Measurements from ENCODE around the gene TMIGD1.

Gene TMIGD1, protein sequence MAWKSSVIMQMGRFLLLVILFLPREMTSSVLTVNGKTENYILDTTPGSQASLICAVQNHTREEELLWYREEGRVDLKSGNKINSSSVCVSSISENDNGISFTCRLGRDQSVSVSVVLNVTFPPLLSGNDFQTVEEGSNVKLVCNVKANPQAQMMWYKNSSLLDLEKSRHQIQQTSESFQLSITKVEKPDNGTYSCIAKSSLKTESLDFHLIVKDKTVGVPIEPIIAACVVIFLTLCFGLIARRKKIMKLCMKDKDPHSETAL

DNA sequence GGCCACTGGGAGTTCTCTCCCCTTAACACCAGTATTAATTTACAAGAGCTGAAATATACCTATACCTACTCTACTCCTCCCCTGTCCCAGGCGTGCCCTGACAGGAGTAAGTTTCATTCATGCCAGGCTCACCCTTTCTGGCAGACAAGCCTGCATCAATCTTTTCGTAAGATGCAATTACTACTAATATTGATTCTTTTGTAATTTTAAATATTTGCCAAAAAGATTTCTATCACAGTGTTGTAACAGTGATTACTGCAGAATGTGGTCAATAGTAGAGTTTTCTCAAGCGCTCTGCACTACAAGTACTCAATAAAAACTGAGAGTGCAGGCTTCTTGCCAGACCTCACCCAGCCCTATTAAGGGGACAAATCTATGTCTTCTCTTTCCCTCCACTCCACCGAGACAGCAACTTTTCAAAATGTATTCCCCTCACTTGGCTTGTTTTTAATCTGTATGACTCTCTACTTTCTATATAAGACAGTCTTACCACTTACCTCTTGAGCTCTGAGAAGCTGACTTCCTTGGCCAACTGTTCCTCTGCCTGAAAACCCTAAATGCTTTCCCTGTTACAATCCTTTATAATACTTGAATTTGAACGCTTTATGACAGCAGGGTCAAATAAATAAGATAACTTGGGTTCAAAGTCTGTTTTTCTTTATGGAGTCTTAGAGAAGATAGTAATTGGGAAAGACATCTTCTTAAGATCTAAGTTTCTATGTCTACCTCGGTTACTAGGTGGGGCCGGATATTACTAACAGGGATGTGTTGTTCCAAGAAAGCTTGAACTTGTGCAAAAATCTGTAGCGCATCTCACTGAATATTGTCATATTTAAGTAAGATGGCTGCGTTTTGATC, at the start of gene TMIGD1:
TSS of gene TMIGD1 (minus strand) at position 555 of the 858 bp plus-strand sequence. CDS start 1,924 bp downstream, outside the sequence.
- no peak for DNase-seq (ENCODE audit: extremely low read depth in 1 of 2, low read depth in 1 of 2)

DNA sequence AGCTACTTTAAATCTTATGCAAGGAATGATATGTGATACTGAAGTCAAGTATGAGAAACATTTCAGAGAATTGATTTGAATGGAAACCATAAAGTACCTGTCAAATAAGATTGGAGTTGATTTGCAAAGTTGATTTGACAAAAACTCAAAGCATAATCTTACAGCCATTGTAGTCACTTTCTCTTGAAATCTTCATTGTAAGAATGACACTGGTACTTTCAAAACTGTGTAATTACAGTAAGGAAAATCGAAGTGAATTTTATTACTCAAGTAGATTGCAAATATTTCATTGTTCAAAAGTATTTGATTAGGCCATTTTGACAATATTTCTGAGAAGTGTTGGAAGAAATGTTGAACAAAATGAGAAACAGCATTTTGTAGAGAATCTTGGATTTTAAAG, 48.5 kb upstream of the TMIGD1 start:
- DNase-seq (ENCODE audit: extremely low read depth in 1 of 2, low read depth in 1 of 2): no peak

DNA sequence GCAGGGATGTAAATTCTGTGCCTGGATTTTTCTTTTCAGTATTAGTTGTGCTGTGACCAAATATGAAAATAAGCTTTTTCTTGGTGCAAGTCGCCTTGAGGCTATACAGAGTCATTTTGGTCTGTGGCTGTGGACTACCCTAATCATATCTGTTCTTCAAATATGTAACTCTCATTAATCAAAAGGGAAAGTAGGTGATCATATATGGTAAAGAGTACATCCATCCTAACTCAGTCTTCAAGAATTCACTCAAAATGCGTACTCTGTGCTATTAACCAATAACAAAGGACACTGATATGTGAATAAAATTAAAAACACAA, 47.4 kb upstream of the TMIGD1 start:
- no peak for DNase-seq (ENCODE audit: extremely low read depth in 1 of 2, low read depth in 1 of 2)

DNA sequence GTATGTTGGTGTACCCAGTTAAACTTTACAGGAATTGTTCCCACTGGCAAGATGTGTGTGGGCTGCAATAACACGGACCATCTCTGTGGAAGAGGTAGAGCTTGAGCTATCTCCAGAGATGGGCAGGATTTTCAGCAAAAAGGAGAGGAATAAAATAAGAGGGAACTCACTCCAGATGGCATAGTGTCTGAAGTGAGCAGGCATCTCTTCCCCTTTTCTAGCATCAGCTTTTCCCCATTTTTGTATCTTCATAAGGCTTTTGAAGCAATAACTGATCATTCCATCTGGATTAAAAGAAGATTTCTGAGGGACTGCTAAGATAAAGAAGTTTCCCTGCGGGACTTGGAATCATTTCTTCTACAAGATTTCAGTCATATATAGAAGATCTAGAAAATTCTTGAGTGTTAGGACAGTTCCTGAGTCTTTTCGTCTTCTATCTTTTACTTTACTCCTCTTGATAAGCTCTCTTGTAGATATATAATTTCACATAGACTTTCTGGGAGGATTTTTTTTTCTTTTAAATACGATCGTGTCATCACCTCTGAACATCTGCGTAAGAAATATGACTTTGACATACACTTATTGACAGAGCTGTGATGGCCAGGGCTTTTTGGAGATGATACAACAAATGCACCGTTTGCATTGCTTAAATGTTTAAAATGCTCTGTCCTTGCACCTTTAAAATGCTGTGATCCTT, 46.9 kb upstream of the TMIGD1 start:
- DNase-seq (ENCODE audit: extremely low read depth in 1 of 2, low read depth in 1 of 2): no peak

DNA sequence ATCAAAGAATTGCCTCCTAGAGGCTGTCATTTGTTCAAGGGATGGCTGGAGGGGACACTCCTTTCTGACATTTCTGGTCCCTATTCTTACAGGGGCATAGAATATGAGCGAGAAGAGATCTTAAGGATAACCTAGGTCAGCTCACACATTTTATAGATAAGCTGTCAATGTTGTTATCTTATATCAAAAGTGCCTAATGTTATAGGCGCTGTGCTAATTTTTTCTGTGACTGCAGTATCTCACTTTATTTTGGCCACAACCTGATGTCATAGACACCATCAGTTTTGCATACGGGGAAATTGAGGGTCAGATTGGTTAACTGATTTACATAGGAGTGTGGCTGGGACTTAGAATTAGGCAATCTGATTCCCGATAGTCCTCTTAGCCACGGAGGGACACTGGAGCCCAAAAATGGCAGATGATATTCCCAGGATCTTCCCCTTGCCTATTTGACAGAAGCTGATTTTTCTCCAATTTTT, 46.1 kb upstream of the TMIGD1 start:
- no peak for DNase-seq (ENCODE audit: extremely low read depth in 1 of 2, low read depth in 1 of 2)

DNA sequence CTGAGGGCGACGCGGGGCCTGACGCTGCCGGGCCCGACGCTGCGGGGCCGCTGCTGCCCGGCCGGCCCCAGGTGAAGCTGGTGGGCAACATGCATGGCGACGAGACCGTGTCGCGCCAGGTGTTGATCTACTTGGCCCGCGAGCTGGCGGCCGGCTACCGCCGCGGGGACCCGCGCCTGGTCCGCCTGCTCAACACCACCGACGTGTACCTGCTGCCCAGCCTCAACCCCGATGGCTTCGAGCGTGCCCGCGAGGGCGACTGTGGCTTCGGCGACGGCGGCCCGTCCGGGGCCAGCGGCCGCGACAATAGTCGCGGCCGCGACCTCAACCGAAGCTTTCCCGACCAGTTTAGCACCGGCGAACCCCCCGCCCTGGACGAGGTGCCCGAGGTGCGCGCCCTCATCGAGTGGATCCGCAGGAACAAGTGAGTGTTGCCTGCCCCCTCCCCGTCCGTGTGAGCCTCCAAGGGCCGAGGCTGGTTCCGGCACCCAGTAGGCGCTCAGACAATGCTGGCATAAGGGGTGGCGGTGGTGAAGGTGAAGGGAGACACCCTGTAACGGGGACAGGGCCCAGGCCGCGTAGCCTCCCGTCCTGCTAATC, 45.5 kb upstream of the TMIGD1 start:
- no peak for DNase-seq (ENCODE audit: extremely low read depth in 1 of 2, low read depth in 1 of 2)

DNA sequence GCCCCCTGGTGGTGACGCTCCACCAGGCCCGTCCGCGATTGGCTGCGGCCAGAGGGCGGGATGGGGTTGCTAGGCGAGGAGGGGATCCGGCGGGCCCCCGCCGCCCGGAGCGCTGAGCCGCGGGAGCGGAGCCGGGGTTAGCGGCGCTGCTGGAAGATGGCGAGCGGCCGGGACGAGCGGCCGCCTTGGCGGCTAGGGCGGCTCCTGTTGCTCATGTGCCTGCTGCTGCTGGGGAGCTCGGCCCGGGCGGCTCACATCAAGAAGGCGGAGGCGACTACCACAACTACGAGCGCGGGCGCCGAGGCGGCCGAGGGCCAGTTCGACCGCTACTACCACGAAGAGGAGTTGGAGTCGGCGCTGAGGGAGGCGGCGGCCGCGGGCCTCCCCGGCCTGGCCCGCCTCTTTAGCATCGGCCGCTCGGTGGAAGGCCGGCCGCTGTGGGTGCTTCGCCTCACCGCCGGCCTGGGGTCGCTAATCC, 45.0 kb upstream of the TMIGD1 start, which contains the start of gene CPD:
TSS of gene CPD (plus strand) at position 103 of the 478 bp plus-strand sequence. CDS start at position 157, 54 bp downstream.
- DNase-seq (ENCODE audit: extremely low read depth in 1 of 2, low read depth in 1 of 2): peak; percentile 90 to 97

DNA sequence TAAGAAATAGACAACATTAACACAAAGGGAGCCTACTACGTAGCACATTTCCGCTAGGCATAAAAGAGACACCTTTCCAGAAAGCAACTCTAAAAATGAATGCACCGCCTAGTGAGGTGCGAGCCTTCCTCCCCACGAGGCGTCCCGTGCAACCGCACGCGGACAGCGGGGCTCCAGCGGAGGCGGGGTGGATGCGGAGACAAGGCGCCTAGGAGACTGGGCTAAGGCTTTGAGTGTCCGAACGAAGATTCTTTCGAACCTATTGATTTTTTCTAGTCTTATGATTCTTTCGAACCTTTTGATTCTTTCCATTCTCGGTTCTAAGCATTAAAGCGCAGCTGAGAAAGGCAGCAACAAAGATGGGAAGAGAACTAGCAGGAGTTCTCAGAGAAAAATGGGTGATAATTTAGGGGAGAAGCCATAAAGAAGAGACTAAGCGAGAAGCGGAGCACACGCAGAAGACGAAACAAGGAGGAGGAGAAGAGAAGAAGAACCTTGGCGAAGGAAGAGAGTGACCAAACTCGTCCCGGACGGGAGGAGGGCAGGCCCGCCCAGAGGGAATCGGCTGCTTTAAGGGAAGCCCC, 44.5 kb upstream of the TMIGD1 start:
- DNase-seq (ENCODE audit: extremely low read depth in 1 of 2, low read depth in 1 of 2): peak in 1 of 2 donors; percentile 25

DNA sequence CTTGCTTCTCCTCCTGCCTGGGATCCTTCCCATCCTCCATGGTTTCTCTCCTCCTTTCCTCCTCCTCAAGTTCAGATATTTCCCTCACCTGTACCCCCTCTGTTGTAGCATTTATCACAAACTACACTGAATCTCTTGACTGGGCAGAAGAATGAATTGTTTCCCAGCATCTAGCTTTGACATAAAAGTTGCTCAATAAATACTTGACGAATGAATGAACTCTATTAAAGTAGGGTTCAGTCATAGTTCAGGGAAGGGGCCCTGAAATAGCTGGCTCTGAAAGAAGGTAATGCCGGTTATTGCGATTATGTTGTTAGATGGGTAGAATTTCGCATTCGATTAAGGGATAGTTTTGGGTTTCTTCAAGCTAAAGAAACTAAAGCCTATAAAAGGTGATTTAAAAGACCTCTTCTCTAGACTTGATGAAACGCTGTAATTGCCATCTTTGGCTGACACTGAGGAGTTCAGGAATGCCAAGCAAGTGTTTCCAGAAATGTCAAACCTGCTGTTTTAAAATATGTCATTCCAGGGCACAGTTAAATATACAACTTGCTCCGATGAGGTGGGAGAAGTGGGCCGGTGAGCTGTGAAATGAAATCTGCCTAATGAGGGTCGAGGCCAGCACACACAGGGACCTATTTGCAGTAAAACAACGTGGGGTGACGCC, 43.9 kb upstream of the TMIGD1 start:
- no peak for DNase-seq (ENCODE audit: extremely low read depth in 1 of 2, low read depth in 1 of 2)

DNA sequence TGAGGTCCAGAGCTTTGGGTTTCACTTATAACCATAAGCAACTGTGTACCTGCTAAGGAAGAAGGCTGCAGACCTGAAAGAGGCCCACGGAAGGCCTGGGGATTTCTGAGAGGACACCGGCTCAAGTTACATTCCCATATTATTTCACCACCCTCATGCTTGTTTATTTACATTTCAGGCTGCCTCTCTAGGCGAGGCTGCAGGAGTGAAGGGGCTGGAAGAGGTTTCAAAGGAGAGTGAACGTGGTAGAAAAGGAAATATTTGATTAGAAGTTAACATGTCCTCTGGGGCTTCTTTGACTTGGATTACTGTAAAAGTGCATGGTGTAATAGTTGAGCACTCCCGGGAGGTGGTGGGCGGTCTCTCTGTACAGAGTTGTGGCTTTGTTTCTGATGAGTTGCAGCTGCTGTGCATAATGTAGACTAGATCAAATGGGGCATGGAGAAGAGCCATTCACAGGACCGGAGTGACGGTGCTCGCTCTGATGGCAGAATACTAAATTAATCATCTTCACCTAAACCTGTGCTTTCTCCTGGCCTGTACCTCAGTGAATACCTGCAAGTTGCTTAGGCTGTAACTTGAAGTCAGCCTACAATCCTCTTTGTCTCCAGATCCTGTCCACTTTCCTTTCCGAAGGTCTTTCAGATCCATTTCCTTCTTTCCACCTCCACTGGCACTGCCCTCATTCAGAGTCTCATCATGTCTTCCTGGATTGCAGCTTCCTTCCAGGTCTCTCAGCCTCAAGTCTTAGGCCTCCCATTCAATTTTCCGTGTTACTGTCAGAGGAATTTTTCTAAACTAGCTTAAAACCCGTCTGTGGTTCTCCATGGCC, 43.0 kb upstream of the TMIGD1 start:
- DNase-seq (ENCODE audit: extremely low read depth in 1 of 2, low read depth in 1 of 2): no peak

DNA sequence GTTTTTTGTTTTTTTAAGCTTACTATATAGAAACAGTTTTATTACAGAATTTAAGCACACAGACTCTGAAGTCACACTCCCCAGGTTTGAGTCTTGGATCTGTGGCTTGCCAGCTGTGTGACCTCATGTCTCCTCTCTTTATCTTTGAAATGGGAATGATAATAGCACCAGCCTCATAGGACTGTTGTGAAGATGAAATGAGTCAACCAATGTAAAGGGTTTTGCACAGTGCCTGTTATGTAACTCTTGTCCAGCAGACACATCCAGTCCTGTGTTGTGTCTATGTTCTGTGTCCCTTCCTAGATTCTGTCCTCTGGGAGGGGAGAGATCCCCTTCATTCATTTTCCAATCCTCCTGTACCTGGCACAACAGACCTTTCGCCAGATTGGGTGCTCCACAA, 41.8 kb upstream of the TMIGD1 start:
- no peak for DNase-seq (ENCODE audit: extremely low read depth in 1 of 2, low read depth in 1 of 2)

DNA sequence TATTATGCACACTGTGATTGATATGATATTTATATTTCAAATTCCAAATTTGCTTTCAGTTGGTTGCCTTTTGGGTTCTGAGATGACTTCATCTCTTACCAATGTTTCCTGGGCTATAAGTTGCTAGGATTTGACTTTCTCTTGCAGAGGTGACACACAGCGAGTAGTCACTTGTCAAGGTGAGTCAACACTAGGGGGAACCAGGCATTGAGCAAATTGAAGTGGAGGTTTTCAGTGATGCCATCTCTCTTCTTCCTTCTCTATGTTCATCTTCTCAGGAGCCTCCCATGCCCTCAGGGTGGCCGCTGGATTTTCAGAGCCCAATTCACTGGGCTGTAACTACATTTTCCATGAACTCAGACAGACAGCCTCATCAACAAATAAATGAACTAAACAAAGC, 38.9 kb upstream of the TMIGD1 start:
- DNase-seq (ENCODE audit: extremely low read depth in 1 of 2, low read depth in 1 of 2): no peak

DNA sequence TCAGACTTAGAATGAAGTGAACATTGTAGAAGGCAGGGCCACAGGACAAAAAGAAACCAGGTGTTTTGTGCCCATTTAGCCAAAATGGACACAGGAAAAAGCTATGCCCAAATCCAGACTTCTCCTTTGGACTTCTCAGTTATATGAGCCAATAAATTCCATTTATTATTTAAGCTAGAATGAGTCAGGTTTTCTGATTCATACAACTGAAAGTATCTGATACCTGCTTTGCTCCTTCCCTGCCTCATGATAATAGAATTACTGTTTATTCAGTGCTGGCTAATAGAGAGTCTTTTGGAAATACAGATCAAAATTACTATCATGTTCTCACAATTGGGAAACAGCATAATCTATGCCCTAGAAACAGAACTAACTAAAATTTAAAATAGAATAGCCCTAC, 36.1 kb upstream of the TMIGD1 start:
- no peak for DNase-seq (ENCODE audit: extremely low read depth in 1 of 2, low read depth in 1 of 2)

DNA sequence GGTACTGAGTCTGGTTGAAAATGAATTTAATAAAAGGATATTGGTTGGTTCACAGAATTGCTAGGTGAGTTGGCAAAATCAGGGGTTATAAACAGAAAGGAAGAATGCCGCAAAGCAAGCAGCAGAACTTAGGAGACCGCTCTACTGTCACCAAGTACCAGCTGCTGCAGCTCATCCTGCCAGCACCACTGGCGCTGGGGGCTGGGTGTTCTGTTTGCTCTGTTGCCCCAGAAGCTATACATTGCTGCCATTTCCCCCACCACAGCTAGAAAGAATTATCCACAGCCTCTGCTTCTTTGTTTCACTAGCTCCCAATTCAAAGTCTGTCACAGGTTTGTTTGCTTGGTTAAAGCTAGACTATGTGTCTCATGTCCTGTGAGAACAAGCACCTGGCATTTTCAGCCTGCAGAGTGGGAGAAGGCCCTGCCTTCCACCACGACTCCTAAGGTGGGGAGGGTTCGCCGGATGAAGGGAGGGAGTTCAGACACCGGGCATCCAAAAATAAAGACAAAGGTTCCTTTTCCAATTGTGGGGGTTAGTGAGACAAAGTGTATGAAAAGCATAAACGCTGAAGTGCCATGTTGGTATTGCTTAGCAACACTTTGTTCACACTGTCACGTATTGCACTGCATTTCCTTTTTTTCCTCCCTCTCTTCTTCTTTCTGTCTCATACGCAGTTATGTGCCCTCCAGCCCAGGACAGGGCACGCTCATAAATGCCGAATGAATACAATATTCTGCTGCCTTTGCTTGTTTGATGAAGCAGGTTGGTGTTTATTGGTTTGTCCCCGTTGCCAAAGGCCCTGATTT, 35.3 kb upstream of the TMIGD1 start:
- no peak for DNase-seq (ENCODE audit: extremely low read depth in 1 of 2, low read depth in 1 of 2)

DNA sequence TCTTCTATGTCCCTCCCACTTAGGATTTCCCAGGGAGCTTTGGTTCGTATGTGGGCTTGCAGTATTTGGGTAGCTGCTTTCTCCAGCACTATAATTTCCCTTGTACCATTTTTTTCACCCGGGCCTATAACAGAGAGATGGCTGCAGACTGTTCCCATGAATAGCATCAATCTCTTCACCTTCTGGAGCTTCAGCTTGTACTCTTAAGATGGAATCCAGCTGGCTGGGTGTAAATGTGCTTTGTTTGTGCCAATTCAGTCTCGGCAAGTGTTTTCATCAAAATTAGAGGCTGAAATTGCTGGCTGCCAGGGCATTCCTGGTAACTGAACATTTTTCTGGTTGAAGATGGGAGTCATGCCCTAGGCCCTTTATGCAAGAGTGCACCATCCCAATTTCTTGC, 32.7 kb upstream of the TMIGD1 start:
- DNase-seq (ENCODE audit: extremely low read depth in 1 of 2, low read depth in 1 of 2): no peak

DNA sequence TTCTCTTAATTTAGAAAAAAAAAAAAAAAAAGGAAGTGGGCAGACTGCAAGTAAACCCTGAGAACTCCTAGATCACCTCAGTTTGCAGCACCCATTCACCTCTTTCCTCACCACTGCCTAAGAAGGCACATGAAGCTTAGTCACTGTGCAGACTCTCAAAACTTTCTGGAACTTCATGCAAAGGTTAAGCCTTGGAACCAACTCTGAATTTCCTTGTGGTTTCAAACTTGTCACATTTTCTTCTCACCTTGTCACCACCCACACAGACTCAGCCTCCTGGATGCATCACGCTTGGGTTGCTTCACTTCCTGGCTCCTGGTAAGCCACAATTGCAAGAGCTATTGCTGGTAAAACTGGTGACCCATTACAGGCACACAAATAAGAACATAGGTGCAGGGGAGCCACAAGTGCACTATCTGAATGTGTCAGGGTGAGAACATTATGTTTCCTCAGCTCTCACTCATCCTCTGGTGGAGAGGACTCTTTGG, 29.9 kb upstream of the TMIGD1 start:
- peak; percentile 37 to 65 for DNase-seq (ENCODE audit: extremely low read depth in 1 of 2, low read depth in 1 of 2)

DNA sequence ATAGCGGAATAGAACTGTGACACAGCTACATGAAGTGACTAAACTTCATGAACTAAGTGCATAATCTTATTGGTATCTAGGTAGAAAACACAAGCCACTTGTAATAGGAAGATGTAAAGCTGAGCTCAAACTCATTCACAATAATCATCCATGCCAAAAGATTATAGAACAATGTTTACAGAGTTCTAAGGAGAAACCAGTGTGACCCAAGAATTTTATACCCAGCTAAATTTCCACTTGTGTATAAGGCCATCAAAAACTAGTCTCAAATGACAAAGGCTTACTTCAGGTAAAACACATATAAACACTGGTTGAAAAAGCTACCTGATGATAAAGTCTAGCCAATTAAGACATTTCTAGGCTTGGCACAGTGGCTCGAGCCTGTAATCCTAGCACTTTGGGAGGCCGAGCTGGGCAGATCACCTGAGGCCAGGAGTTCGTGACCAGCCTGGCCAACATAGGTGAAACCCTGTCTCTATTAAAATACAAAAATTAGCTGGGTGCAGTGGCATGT, 28.0 kb upstream of the TMIGD1 start:
- DNase-seq (ENCODE audit: extremely low read depth in 1 of 2, low read depth in 1 of 2): no peak
